ENCODE measurements around the gene NHERF2. TPM values are rescaled to one million over a fixed set of nuclear protein-coding genes. Genes with fewer than 3 reads are reported as not detected.

NHERF2 gene
- total and polyA plus RNA-seq, 9 of the 15 experiments (the other 6 are each of a cell fraction or from before 2014, with no cell fraction given) = 0.15 to 42.0 (median 12.5) TPM

DNA sequence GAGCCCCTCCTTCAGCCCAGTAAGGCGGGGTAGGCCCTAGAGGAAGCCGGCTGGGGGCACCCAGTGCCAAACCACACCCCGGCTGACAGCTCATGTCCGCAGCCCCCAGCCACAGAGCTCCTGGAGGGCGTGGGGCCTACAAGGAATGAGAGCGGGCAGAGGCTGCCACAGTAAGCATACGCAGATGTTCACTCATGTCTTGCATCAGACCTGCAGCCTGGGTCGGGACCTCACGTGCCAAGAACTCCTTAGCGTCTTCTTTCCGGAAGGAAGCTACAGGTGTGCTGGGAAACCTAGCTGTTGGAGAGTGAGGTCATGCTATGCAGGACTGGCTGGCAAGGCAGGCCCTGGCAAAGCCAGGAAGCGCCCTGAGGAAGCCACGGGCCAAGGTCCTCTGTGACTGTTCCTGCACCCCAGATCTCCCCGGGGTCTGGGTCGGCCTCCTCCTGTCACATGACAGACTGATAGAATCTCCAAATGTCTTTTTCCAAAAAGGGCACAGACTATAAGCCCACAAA lies 18.6 kb upstream of the NHERF2 start (continued):
- TF ChIP-seq, protein P1, sequence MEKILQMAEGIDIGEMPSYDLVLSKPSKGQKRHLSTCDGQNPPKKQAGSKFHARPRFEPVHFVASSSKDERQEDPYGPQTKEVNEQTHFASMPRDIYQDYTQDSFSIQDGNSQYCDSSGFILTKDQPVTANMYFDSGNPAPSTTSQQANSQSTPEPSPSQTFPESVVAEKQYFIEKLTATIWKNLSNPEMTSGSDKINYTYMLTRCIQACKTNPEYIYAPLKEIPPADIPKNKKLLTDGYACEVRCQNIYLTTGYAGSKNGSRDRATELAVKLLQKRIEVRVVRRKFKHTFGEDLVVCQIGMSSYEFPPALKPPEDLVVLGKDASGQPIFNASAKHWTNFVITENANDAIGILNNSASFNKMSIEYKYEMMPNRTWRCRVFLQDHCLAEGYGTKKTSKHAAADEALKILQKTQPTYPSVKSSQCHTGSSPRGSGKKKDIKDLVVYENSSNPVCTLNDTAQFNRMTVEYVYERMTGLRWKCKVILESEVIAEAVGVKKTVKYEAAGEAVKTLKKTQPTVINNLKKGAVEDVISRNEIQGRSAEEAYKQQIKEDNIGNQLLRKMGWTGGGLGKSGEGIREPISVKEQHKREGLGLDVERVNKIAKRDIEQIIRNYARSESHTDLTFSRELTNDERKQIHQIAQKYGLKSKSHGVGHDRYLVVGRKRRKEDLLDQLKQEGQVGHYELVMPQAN (IDR thresholded peaks at IDR 0.05; ENCODE audit: borderline replicate concordance) = no peak
- TF ChIP-seq, protein P2, sequence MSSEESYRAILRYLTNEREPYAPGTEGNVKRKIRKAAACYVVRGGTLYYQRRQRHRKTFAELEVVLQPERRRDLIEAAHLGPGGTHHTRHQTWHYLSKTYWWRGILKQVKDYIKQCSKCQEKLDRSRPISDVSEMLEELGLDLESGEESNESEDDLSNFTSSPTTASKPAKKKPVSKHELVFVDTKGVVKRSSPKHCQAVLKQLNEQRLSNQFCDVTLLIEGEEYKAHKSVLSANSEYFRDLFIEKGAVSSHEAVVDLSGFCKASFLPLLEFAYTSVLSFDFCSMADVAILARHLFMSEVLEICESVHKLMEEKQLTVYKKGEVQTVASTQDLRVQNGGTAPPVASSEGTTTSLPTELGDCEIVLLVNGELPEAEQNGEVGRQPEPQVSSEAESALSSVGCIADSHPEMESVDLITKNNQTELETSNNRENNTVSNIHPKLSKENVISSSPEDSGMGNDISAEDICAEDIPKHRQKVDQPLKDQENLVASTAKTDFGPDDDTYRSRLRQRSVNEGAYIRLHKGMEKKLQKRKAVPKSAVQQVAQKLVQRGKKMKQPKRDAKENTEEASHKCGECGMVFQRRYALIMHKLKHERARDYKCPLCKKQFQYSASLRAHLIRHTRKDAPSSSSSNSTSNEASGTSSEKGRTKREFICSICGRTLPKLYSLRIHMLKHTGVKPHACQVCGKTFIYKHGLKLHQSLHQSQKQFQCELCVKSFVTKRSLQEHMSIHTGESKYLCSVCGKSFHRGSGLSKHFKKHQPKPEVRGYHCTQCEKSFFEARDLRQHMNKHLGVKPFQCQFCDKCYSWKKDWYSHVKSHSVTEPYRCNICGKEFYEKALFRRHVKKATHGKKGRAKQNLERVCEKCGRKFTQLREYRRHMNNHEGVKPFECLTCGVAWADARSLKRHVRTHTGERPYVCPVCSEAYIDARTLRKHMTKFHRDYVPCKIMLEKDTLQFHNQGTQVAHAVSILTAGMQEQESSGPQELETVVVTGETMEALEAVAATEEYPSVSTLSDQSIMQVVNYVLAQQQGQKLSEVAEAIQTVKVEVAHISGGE (CRISPR knock-in tag; IDR thresholded peaks at IDR 0.05) = no peak
- TF ChIP-seq, protein P3, sequence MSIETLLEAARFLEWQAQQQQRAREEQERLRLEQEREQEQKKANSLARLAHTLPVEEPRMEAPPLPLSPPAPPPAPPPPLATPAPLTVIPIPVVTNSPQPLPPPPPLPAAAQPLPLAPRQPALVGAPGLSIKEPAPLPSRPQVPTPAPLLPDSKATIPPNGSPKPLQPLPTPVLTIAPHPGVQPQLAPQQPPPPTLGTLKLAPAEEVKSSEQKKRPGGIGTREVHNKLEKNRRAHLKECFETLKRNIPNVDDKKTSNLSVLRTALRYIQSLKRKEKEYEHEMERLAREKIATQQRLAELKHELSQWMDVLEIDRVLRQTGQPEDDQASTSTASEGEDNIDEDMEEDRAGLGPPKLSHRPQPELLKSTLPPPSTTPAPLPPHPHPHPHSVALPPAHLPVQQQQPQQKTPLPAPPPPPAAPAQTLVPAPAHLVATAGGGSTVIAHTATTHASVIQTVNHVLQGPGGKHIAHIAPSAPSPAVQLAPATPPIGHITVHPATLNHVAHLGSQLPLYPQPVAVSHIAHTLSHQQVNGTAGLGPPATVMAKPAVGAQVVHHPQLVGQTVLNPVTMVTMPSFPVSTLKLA (conservative IDR thresholded peaks at IDR 0.05) = peak; percentile 21 to 34; a peak in 1 of 4 replicates
- TF ChIP-seq, protein P4, sequence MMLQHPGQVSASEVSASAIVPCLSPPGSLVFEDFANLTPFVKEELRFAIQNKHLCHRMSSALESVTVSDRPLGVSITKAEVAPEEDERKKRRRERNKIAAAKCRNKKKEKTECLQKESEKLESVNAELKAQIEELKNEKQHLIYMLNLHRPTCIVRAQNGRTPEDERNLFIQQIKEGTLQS (IDR thresholded peaks at IDR 0.05) = peak; percentile 74
- TF ChIP-seq, protein P4 (CRISPR knock-in tag; conservative IDR thresholded peaks at IDR 0.05) = no peak
- TF ChIP-seq, protein P5, sequence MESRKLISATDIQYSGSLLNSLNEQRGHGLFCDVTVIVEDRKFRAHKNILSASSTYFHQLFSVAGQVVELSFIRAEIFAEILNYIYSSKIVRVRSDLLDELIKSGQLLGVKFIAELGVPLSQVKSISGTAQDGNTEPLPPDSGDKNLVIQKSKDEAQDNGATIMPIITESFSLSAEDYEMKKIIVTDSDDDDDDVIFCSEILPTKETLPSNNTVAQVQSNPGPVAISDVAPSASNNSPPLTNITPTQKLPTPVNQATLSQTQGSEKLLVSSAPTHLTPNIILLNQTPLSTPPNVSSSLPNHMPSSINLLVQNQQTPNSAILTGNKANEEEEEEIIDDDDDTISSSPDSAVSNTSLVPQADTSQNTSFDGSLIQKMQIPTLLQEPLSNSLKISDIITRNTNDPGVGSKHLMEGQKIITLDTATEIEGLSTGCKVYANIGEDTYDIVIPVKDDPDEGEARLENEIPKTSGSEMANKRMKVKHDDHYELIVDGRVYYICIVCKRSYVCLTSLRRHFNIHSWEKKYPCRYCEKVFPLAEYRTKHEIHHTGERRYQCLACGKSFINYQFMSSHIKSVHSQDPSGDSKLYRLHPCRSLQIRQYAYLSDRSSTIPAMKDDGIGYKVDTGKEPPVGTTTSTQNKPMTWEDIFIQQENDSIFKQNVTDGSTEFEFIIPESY (CRISPR knock-in tag; IDR thresholded peaks at IDR 0.05) = no peak
- no peak for TF ChIP-seq PCBP2 (IDR thresholded peaks at IDR 0.05; ENCODE audit: low read depth, low read length, poor library complexity, severe bottlenecking)
- TF ChIP-seq BRD9 (IDR thresholded peaks at IDR 0.05; ENCODE audit: low read depth, partially characterized antibody) = no peak
- TF ChIP-seq BCOR (IDR thresholded peaks at IDR 0.05) = no peak
- peak; percentile 67 for TF ChIP-seq EP400 (IDR thresholded peaks at IDR 0.05)
- TF ChIP-seq E2F3 (CRISPR knock-in tag; IDR thresholded peaks at IDR 0.05) = no peak
- no peak for TF ChIP-seq PTBP1 (IDR thresholded peaks at IDR 0.05; ENCODE audit: low read depth, low read length)
- no peak for TF ChIP-seq ZFP36 (IDR thresholded peaks at IDR 0.05; ENCODE audit: low read depth, low read length, partially characterized antibody)
- peak; percentile 32; the same call in 1 of the 2 replicates for TF ChIP-seq TOE1 (IDR thresholded peaks at IDR 0.05; ENCODE audit: borderline replicate concordance)
- no peak for TF ChIP-seq TOE1 (CRISPR knock-in tag; IDR thresholded peaks at IDR 0.05; ENCODE audit: borderline replicate concordance, low read depth)
- peak; percentile 96 for TF ChIP-seq BHLHE40 (IDR thresholded peaks at IDR 0.05; ENCODE audit: low read length)
- TF ChIP-seq CHD4 (IDR thresholded peaks at IDR 0.05; ENCODE audit: insufficient read depth, insufficient replicate concordance, low read depth, low read length, poor library complexity, severe bottlenecking) = no peak

Measured in K562 (cell line).